HepG2 (cell line): ENCODE data around the gene PSMC3IP. TPM values are rescaled to one million over a fixed set of nuclear protein-coding genes. Genes with fewer than 3 reads are reported as not detected.
A peak's percentile ranks its signal among the peaks of the same experiment; 100 is the strongest.
"Not testable (repeated sequence)": the region's sequence is repeated elsewhere in the genome, so short reads cannot be mapped to it uniquely, and the experiment has no call there.

Source experiments
- ATAC-seq: fragments of 200-7000 bp; cut with Tn5 transposase; 3 replicates; pipeline ENCODE4 v1.9.1; 2020; ENCODE audit warnings: mild to moderate bottlenecking, moderate library complexity
- BruUV-seq: library from RNA; stranded (reverse); fragments of 400-500 nt; replicated peaks from 2 replicates; lab custom pipeline; 2021; lab: Mats Ljungman, UMichigan
- CTCF ChIA-PET: fragments of 300-600 bp; formaldehyde crosslinking; extraction: SDS; loops from one replicate; lab custom pipeline; 2021; ENCODE audit warnings: low total read pairs, inconsistent platforms, low intra/inter-chr PET ratio; lab: Yijun Ruan, JAX
- POLR2A ChIA-PET: fragments of 350-600 bp; sonication (Branson Sonifier 250); formaldehyde crosslinking; loops from one replicate; lab custom pipeline; 2020; ENCODE audit warnings: antibody characterized with exemption, inconsistent platforms; lab: Yijun Ruan, JAX
- DNase-seq: peaks from one replicate; pipeline ENCODE4 v3.0.0-alpha.2; 2015; ENCODE audit warnings: low spot score
- FAIRE-seq: peaks from 3 replicates; lab custom pipeline; 2011; peaks lifted over from hg19 to GRCh38; lab: Jason Lieb, UNC
- H2AFZ ChIP-seq: one replicate; pipeline ENCODE4 v1.6.1; 2011; ENCODE audit warnings: low read length, inconsistent platforms
- H3K27ac ChIP-seq: fragments of 300-600 bp; 3 replicates; pipeline ENCODE4 v1.8.0; 2011; ENCODE audit warnings: mixed run types, mild to moderate bottlenecking, mixed read lengths, low read length, inconsistent platforms; ENCODE audit not compliant: insufficient read depth; ENCODE audit errors: extremely low read length
- H3K27me3 ChIP-seq, 2 experiments: fragments of 200-600 bp in 1 of 2; 2 replicates in 1 of 2; 3 replicates in 1 of 2; pipeline versions ENCODE4 v1.6.0 to v1.8.0; 2011; ENCODE audit warnings: low read length in 2 of 2, mild to moderate bottlenecking in 2 of 2, moderate library complexity in 2 of 2, inconsistent platforms in 1 of 2; ENCODE audit not compliant: insufficient read depth in 2 of 2, control insufficient read depth in 1 of 2
- H3K36me3 ChIP-seq, 2 experiments: fragments of 200-600 bp in 1 of 2; replicated peaks in 1 of 2; 2 replicates in 1 of 2; 3 replicates in 1 of 2; pipeline versions ENCODE4 v1.5.1 to v1.8.0; 2011; ENCODE audit warnings: low read length in 2 of 2, inconsistent platforms in 1 of 2; ENCODE audit not compliant: insufficient read depth in 2 of 2, control insufficient read depth in 1 of 2
- H3K4me1 ChIP-seq: 2 replicates; pipeline ENCODE4 v1.5.1; 2012; ENCODE audit warnings: low read length, inconsistent platforms; ENCODE audit not compliant: insufficient read depth
- H3K4me2 ChIP-seq: 2 replicates; pipeline ENCODE4 v1.6.0; 2011; ENCODE audit warnings: low read depth, low read length, inconsistent platforms
- H3K4me3 ChIP-seq, 3 experiments: fragments of 200-600 bp in 1 of 3; sonication (generic), shearing (Covaris generic) in 1 of 3; replicated peaks in 1 of 3; 2 replicates each; pipeline ENCODE4 v1.5.1; 2011 to 2016; ENCODE audit warnings: low read length in 3 of 3, inconsistent platforms in 2 of 3, low read depth in 2 of 3, mild to moderate bottlenecking in 2 of 3, control low read depth in 1 of 3, mixed read lengths in 1 of 3; ENCODE audit not compliant: insufficient read depth in 1 of 3
- H3K79me2 ChIP-seq: one replicate; pipeline ENCODE4 v1.6.1; 2011; ENCODE audit warnings: low read length, inconsistent platforms; ENCODE audit not compliant: insufficient read depth
- H3K9ac ChIP-seq: 2 replicates; pipeline ENCODE4 v1.6.0; 2011; ENCODE audit warnings: mild to moderate bottlenecking, low read depth, low read length, inconsistent platforms; ENCODE audit not compliant: insufficient read depth
- H3K9me3 ChIP-seq: 2 replicates; pipeline ENCODE4 v1.5.1; 2012; ENCODE audit warnings: mild to moderate bottlenecking, low read length
- H4K20me1 ChIP-seq: 2 replicates; pipeline ENCODE4 v1.6.0; 2011; ENCODE audit warnings: inconsistent platforms, mild to moderate bottlenecking, low read length, moderate library complexity; ENCODE audit not compliant: insufficient read depth
- AHR ChIP-seq: IDR thresholded peaks from 2 replicates; pipeline ENCODE4 v1.6.1; 2018; ENCODE audit warnings: missing genetic modification reagents, missing compliant biosample characterization
- CREM ChIP-seq, 2 experiments: sonication (generic) in 1 of 2; formaldehyde crosslinking in 1 of 2; IDR thresholded peaks; 2 replicates each; pipeline versions ENCODE4 v1.4.0 to v1.6.1; 2016 to 2020; ENCODE audit warnings: antibody characterized with exemption in 1 of 2, mild to moderate bottlenecking in 1 of 2, missing genetic modification reagents in 1 of 2
- DMAP1 ChIP-seq: IDR thresholded peaks from 2 replicates; pipeline ENCODE4 v1.6.1; 2016
- KAT7 ChIP-seq: IDR thresholded peaks from 2 replicates; pipeline ENCODE4 v1.6.1; 2018; ENCODE audit warnings: borderline replicate concordance, missing compliant biosample characterization
- MAX ChIP-seq: IDR thresholded peaks from 2 replicates; pipeline ENCODE4 v1.6.1; 2012; ENCODE audit warnings: inconsistent platforms
- MLLT10 ChIP-seq: sonication (generic); formaldehyde crosslinking; IDR thresholded peaks from 2 replicates; pipeline ENCODE4 v1.4.0; 2020; ENCODE audit warnings: missing genetic modification reagents
- MXI1 ChIP-seq: IDR thresholded peaks from 3 replicates; pipeline ENCODE4 v1.6.1; 2012; ENCODE audit warnings: low read depth, low read length, inconsistent platforms, borderline replicate concordance
- NR2F6 ChIP-seq, 2 experiments: IDR thresholded peaks; 2 replicates each; pipeline ENCODE4 v1.6.1; 2016; ENCODE audit warnings: antibody characterized with exemption in 1 of 2, mild to moderate bottlenecking in 1 of 2
- POLR2A ChIP-seq, 2 experiments: IDR thresholded peaks; 2 replicates each; pipeline ENCODE4 v1.6.1; 2011; ENCODE audit warnings: low read depth in 2 of 2, low read length in 2 of 2, mild to moderate bottlenecking in 1 of 2, moderate library complexity in 1 of 2; ENCODE audit not compliant: insufficient read depth in 1 of 2
- PPARG ChIP-seq: conservative IDR thresholded peaks from 2 replicates; pipeline ENCODE4 v1.6.1; 2016; ENCODE audit warnings: missing biosample characterization, missing genetic modification reagents
- RARA ChIP-seq: IDR thresholded peaks from 2 replicates; pipeline ENCODE4 v1.6.1; 2016; ENCODE audit warnings: missing genetic modification reagents, missing compliant biosample characterization
- RFX1 ChIP-seq: fragments of 450-650 bp; IDR thresholded peaks from 2 replicates; pipeline ENCODE4 v1.6.1; 2017
- SOX5 ChIP-seq: IDR thresholded peaks from 2 replicates; pipeline ENCODE4 v1.6.1; 2016; ENCODE audit warnings: borderline replicate concordance
- ZGPAT ChIP-seq: IDR thresholded peaks from 2 replicates; pipeline ENCODE4 v1.6.1; 2016; ENCODE audit warnings: mild to moderate bottlenecking
- ZNF605 ChIP-seq: sonication (generic); formaldehyde crosslinking; IDR thresholded peaks from 2 replicates; pipeline ENCODE4 v1.8.0; 2022; ENCODE audit warnings: mild to moderate bottlenecking, missing genetic modification reagents
- ZNF644 ChIP-seq: IDR thresholded peaks from 2 replicates; pipeline ENCODE4 v1.6.1; 2016; ENCODE audit warnings: low read depth
- ZNF724P ChIP-seq: sonication (generic); formaldehyde crosslinking; IDR thresholded peaks from 2 replicates; pipeline ENCODE4 v1.8.0; 2022; ENCODE audit warnings: missing genetic modification reagents, borderline replicate concordance
- WGBS: methylation state at CpG from one replicate; pipeline ENCODE4 v1.1.6; 2017; ENCODE audit warnings: low lambda C conversion rate; 5-methylcytosine and 5-hydroxymethylcytosine counted together
- in situ Hi-C: cut with HindIII; loops from 2 replicates; pipeline ENCODE4 v1.10.0; 2017; ENCODE audit warnings: low pct_unique_long_range_greater_than_20kb; ENCODE audit not compliant: extremely low pct_ligation_motif_present
- intact Hi-C: fragments of 100-400 bp; cut with micrococcal nuclease; formaldehyde crosslinking; loops from one replicate; pipeline ENCODE4 v1.10.0; 2022; ENCODE audit not compliant: unreplicated experiment
- polyA plus RNA-seq, 8 experiments: library from polyadenylated mRNA; depleted of rRNA in 3 of 8; stranded (reverse) in 7 of 8; unstranded in 1 of 8; fragments of >200 nt; fragmentation: Illumina TruSeq in 4 of 8; extraction: Trizol in 4 of 8; gene quantifications; 2 replicates each; pipeline versions ENCODE4 v1.2.1 to v1.2.3, GENCODE V29; 2011 to 2016; ENCODE audit warnings: low read depth in 4 of 8, missing spikeins in 1 of 8, mixed read lengths in 1 of 8; ENCODE audit not compliant: insufficient read depth in 1 of 8
- total RNA-seq, 5 experiments: library from RNA; depleted of rRNA; stranded (reverse); fragments of >200 nt; fragmentation: Illumina TruSeq; extraction: Trizol; gene quantifications; 2 replicates each; pipeline ENCODE4 v1.2.3, GENCODE V29; 2016; ENCODE audit warnings: low read depth in 1 of 5

PSMC3IP gene
- total and polyA plus RNA-seq, 2 of the 13 experiments (the other 11 are each of a cell fraction or from before 2014, with no cell fraction given) = 6.5 to 22.4 TPM

GRCh38 chr17:42545755-42546505 lies 31.6 kb downstream of the PSMC3IP start:
- Histone ChIP-seq H3K4me1 (peaks cover 66% of the 10 kb centered on the region), H3K27ac (peak overlapping the region; percentile 83), H3K9ac (peak overlapping the region; percentile 59; the same call in 1 of the 2 replicates), H3K36me3 (peaks cover 0 to 14% of the 10 kb centered on the region in 2 experiments; a peak in 3 of 5 replicates)
- ATAC-seq (peak; percentile 8), FAIRE-seq (peak; percentile 73)
- H3K9me3 ChIP-seq, in situ Hi-C loops, BruUV-seq, H4K20me1 ChIP-seq, CTCF ChIA-PET, H3K27me3 ChIP-seq, DNase-seq, H3K4me3 ChIP-seq, H3K4me2 ChIP-seq, intact Hi-C loops, H3K79me2 ChIP-seq, H2AFZ ChIP-seq: not testable (repeated sequence)
- TF ChIP-seq ZNF605 (CRISPR knock-in tag) = 0 out of 2 replicates have a peak, but pooled peaks have one; percentile 40
- TF ChIP-seq POLR2A (IDR thresholded peaks at IDR 0.05; ENCODE audit: insufficient read depth in 1 of 2, low read depth in 2 of 2, low read length in 2 of 2) = peak in 1 of 2 experiments; percentile 46; a peak in 2 of 4 replicates
- 89% methylated on average over 9 of the region's 9 CpGs for WGBS
- POLR2A ChIA-PET = interaction anchor here (0.6 to 6.1 kb wide), 7 partner anchors 8 to 413 kb away, joined by 3 to 45 read pairs (median 12); partner anchors contain the start of gene NAGLU

GRCh38 chr17:42544874-42545283 lies 32.6 kb downstream of the PSMC3IP start:
- 36% methylated on average over 8 of the region's 8 CpGs for WGBS
- CTCF ChIA-PET = no interaction called here
- TF ChIP-seq PPARG (CRISPR knock-in tag) (0 out of 2 replicates have a peak, but pooled peaks have one; percentile 17), ZNF724P (CRISPR knock-in tag) (peak; percentile 42; the same call in 1 of the 2 replicates), MLLT10 (no peak), RFX1 (peak; percentile 84), RARA (CRISPR knock-in tag) (peak; percentile 82), MAX (peak; percentile 34; the same call in 1 of the 2 replicates), SOX5 (0 out of 2 replicates have a peak, but pooled peaks have one; percentile 31), DMAP1 (CRISPR knock-in tag) (peak; percentile 24; the same call in 1 of the 2 replicates), CREM (IDR thresholded peaks at IDR 0.05) (peak; percentile 13; the same call in 1 of the 2 replicates), CREM (CRISPR knock-in tag; IDR thresholded peaks at IDR 0.05) (no peak), ZGPAT (CRISPR knock-in tag) (peak; percentile 46), ZNF644 (CRISPR knock-in tag) (0 out of 2 replicates have a peak, but pooled peaks have one; percentile 26), KAT7 (CRISPR knock-in tag) (0 out of 2 replicates have a peak, but pooled peaks have one; percentile 17), AHR (CRISPR knock-in tag) (no peak), MXI1 (peak; percentile 33; the same call in 1 of the 3 replicates), NR2F6 (IDR thresholded peaks at IDR 0.05) (no peak; the same call in 1 of the 2 replicates), NR2F6 (CRISPR knock-in tag; IDR thresholded peaks at IDR 0.05) (peak; percentile 82)

More at GRCh38 chr17:42544874-42545283, 32.6 kb downstream of the PSMC3IP start:
- Histone ChIP-seq H3K9ac (peak overlapping the region; percentile 59), H3K9me3 (no peaks in the 10 kb centered on the region), H3K4me2 (peak overlapping the region; percentile 33), H3K36me3 (peaks cover 0 to 14% of the 10 kb centered on the region in 2 experiments; a peak in 3 of 5 replicates), H2AFZ (no peak overlapping the region), H3K4me1 (peaks cover 69% of the 10 kb centered on the region), H3K27ac (peak overlapping the region; percentile 83), H3K4me3 (peak overlapping the region in 1 of 3 experiments; percentile 22; a peak in 1 of 6 replicates), H4K20me1 (no peaks in the 10 kb centered on the region), H3K79me2 (no peaks in the 10 kb centered on the region), H3K27me3 (no peaks in the 10 kb centered on the region)
- no TSS peak for BruUV-seq
- peak; percentile 75 for FAIRE-seq
- in situ Hi-C loops = no loop called here
- intact Hi-C loops = no loop called here
- peak; percentile 83 for DNase-seq
- peak; percentile 18 for ATAC-seq
- POLR2A ChIA-PET = interaction anchor here (1.0 to 6.1 kb wide), 6 partner anchors 8 to 22 kb away, joined by 3 to 45 read pairs (median 12); partner anchors contain the start of gene NAGLU
